Smooth muscle cell (in vitro differentiated cells): ENCODE results near the gene CRACR2A. TPM values are rescaled to one million over a fixed set of nuclear protein-coding genes. Genes with fewer than 3 reads are reported as not detected.

Experiments
- DNase-seq: peaks from one replicate; lab custom pipeline; 2025; ENCODE audit not compliant: unreplicated experiment; lab: John Stamatoyannopoulos, UW
- H2AFZ ChIP-seq: fragments of 200-600 bp; sonication (generic); 2 replicates; pipeline ENCODE4 v1.6.0; 2016; ENCODE audit warnings: antibody characterized with exemption, low read depth, mild to moderate bottlenecking
- H3F3A ChIP-seq: fragments of 200-600 bp; sonication (generic); 2 replicates; pipeline ENCODE4 v1.6.0; 2017; ENCODE audit warnings: antibody characterized with exemption, low read depth
- H3K27ac ChIP-seq: fragments of 200-600 bp; sonication (generic); 2 replicates; pipeline ENCODE4 v1.5.1; 2016; ENCODE audit warnings: low read depth, mild to moderate bottlenecking
- H3K27me3 ChIP-seq: fragments of 200-600 bp; sonication (generic); 2 replicates; pipeline ENCODE4 v1.6.1; 2016; ENCODE audit warnings: low read depth, mild to moderate bottlenecking
- H3K36me3 ChIP-seq: fragments of 200-600 bp; sonication (generic); 2 replicates; pipeline ENCODE4 v1.5.1; 2016; ENCODE audit warnings: low read depth
- H3K4me1 ChIP-seq: fragments of 200-600 bp; sonication (generic); 2 replicates; pipeline ENCODE4 v1.5.1; 2016; ENCODE audit warnings: low read depth
- H3K4me2 ChIP-seq: fragments of 200-600 bp; sonication (generic); 2 replicates; pipeline ENCODE4 v1.6.0; 2016; ENCODE audit warnings: mild to moderate bottlenecking
- H3K4me3 ChIP-seq: fragments of 200-600 bp; sonication (generic); 2 replicates; pipeline ENCODE4 v1.5.1; 2016; ENCODE audit warnings: mild to moderate bottlenecking
- H3K79me2 ChIP-seq: fragments of 200-600 bp; sonication (generic); 2 replicates; pipeline ENCODE4 v1.6.0; 2016; ENCODE audit warnings: low read depth, mild to moderate bottlenecking
- H3K9ac ChIP-seq: fragments of 200-600 bp; sonication (generic); 2 replicates; pipeline ENCODE4 v1.6.0; 2016; ENCODE audit warnings: low read depth
- H3K9me3 ChIP-seq: fragments of 200-600 bp; sonication (generic); replicated peaks from 2 replicates; pipeline ENCODE4 v1.5.1; 2016; ENCODE audit warnings: low read depth
- H4K20me1 ChIP-seq: fragments of 200-600 bp; sonication (generic); 2 replicates; pipeline ENCODE4 v1.6.0; 2016; ENCODE audit warnings: low read depth
- CTCF ChIP-seq: fragments of 200-600 bp; sonication (generic); IDR thresholded peaks from 2 replicates; pipeline ENCODE4 v1.5.1; 2017; ENCODE audit warnings: borderline replicate concordance, mild to moderate bottlenecking, antibody characterized with exemption; ENCODE audit not compliant: insufficient read depth, poor library complexity, severe bottlenecking
- WGBS: methylation state at CpG from one replicate; pipeline ENCODE4 v1.1.7; 2016; ENCODE audit warnings: low lambda C conversion rate; 5-methylcytosine and 5-hydroxymethylcytosine counted together
- polyA plus RNA-seq: library from polyadenylated mRNA; unstranded; fragments of >200 nt; fragmentation: Nextera tagmentation; extraction: Ambion mirVana; gene quantifications from 2 replicates; pipeline ENCODE4 v1.2.1, GENCODE V29; 2016
- total RNA-seq: library from RNA; depleted of rRNA; stranded (reverse); fragments of >200 nt; gene quantifications from 2 replicates; pipeline ENCODE4 v1.2.3, GENCODE V29; 2014

Gene CRACR2A
- total and polyA plus RNA-seq, 2 experiments from 2014 or later: 0.99 to 1.3 TPM

GRCh38 chr12:3673981-3674708 is 78.8 kb downstream of the CRACR2A start:
- DNase-seq: no peak
- 90% methylated on average over 9 of the region's 9 CpGs for WGBS
- no peaks in the 10 kb centered on the region for H3K4me1 ChIP-seq
- no peak overlapping the region for H3K9ac ChIP-seq
- no peaks in the 10 kb centered on the region for H3K36me3 ChIP-seq
- no peaks in the 10 kb centered on the region for H3F3A ChIP-seq
- no peak overlapping the region for H3K4me3 ChIP-seq
- no peak overlapping the region for H3K27ac ChIP-seq
- no peaks in the 10 kb centered on the region for H3K27me3 ChIP-seq
- no peak for TF ChIP-seq CTCF
- no peak overlapping the region for H2AFZ ChIP-seq
- no peaks in the 10 kb centered on the region for H4K20me1 ChIP-seq
- H3K9me3 ChIP-seq: no peaks in the 10 kb centered on the region
- no peak overlapping the region for H3K4me2 ChIP-seq
- H3K79me2 ChIP-seq: no peaks in the 10 kb centered on the region

- no peaks in the 10 kb centered on the region for H3F3A ChIP-seq
- H3K4me2 ChIP-seq: no peak overlapping the region
- H3K9ac ChIP-seq: no peak overlapping the region
- no peak overlapping the region for H3K27ac ChIP-seq
- 89% methylated on average over 2 of the region's 2 CpGs for WGBS
- H4K20me1 ChIP-seq: no peaks in the 10 kb centered on the region
- H3K79me2 ChIP-seq: no peaks in the 10 kb centered on the region
- DNase-seq: no peak
- no peak for TF ChIP-seq CTCF
- no peaks in the 10 kb centered on the region for H3K9me3 ChIP-seq
- H3K27me3 ChIP-seq: no peaks in the 10 kb centered on the region
- no peaks in the 10 kb centered on the region for H3K4me1 ChIP-seq
- no peaks in the 10 kb centered on the region for H3K36me3 ChIP-seq
- no peak overlapping the region for H3K4me3 ChIP-seq
- H2AFZ ChIP-seq: no peak overlapping the region
Observed at GRCh38 chr12:3672113-3672509, 80.8 kb downstream of the CRACR2A start.

GRCh38 chr12:3671330-3672112 is 81.4 kb downstream of the CRACR2A start:
- H3F3A ChIP-seq: no peaks in the 10 kb centered on the region
- no peak for DNase-seq
- TF ChIP-seq CTCF: no peak
- no peak overlapping the region for H3K4me3 ChIP-seq
- H3K4me2 ChIP-seq: no peak overlapping the region
- no peaks in the 10 kb centered on the region for H3K27me3 ChIP-seq
- H3K4me1 ChIP-seq: no peaks in the 10 kb centered on the region
- 52% methylated on average over 4 of the region's 4 CpGs for WGBS
- H3K79me2 ChIP-seq: no peaks in the 10 kb centered on the region
- no peaks in the 10 kb centered on the region for H4K20me1 ChIP-seq
- no peaks in the 10 kb centered on the region for H3K36me3 ChIP-seq
- no peaks in the 10 kb centered on the region for H3K9me3 ChIP-seq
- H2AFZ ChIP-seq: no peak overlapping the region
- no peak overlapping the region for H3K9ac ChIP-seq
- no peak overlapping the region for H3K27ac ChIP-seq
